ENCODE data around the gene ZBTB43. TPM values are rescaled to one million over a fixed set of nuclear protein-coding genes. Genes with fewer than 3 reads are reported as not detected.
"Not testable (repeated sequence)": the region's sequence is repeated elsewhere in the genome, so short reads cannot be mapped to it uniquely, and the experiment has no call there.

ZBTB43 gene
- total and polyA plus RNA-seq, 2 of the 4 experiments (the other 2 are of a cell fraction) = 4.5 to 15.1 TPM

DNA sequence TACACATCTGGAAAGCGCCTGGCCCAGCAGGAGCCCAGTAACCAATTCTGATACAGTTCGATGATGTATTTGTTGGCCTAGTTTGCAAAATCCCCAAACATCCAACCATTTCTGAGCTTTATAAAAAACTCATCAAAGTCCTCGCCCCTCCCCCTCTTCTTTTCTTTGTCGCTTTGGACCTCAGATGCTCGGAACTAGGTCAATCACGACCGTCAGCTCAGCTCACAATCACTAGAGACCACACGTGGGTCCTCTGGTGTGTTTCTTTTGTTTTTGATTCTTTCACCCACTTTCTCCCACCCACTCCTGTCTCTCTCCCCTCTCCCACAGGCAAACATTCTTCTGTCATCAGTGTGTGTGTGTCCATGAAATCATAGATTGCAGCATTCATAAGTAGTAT, 26.7 kb upstream of the ZBTB43 start:
- no peak overlapping the region for H3K4ac ChIP-seq (ENCODE audit: low read depth, low read length)
- no peak overlapping the region for H3K4me2 ChIP-seq (ENCODE audit: low read depth, low read length)
- no peak overlapping the region for H3K56ac ChIP-seq (ENCODE audit: extremely low read depth, insufficient read depth, low read length)
- H2BK15ac ChIP-seq (ENCODE audit: low read depth, low read length) = no peak overlapping the region
- H3K4me1 ChIP-seq (ENCODE audit: control insufficient read depth, insufficient read depth, low read length) = no peaks in the 10 kb centered on the region
- BruUV-seq (replicated peaks) = no TSS peak
- DNase-seq (no peak), ATAC-seq (ENCODE audit: low read depth) (no peak)
- no peak overlapping the region for H2AK5ac ChIP-seq (ENCODE audit: low read depth, low read length)
- no peak overlapping the region for H2BK120ac ChIP-seq (ENCODE audit: low read depth, low read length)
- H4K8ac ChIP-seq (ENCODE audit: low read depth in 2 of 2, low read length in 2 of 2) = no peak overlapping the region
- H3K9me3 ChIP-seq (ENCODE audit: control insufficient read depth, insufficient read depth, low read length) = no peaks in the 10 kb centered on the region
- H2BK5ac ChIP-seq (ENCODE audit: low read depth, low read length, poor library complexity, severe bottlenecking) = no peak overlapping the region
- H3K23ac ChIP-seq (ENCODE audit: low read depth, low read length) = no peak overlapping the region
- intact Hi-C loops (cut with micrococcal nuclease) = no loop called here
- no peaks in the 10 kb centered on the region for H3K9me1 ChIP-seq (ENCODE audit: insufficient read depth, low read length)
- no peak overlapping the region for H4K91ac ChIP-seq (ENCODE audit: insufficient read depth, low read depth, low read length)
- 71% methylated on average over 2 of the region's 8 CpGs; no CpG with 5 or more reads in 1 of the 2 experiments for WGBS, 2 experiments (ENCODE audit: extremely low coverage in 2 of 2, insufficient read length in 1 of 2)
- in situ Hi-C loops (cut with MboI; ENCODE audit: low sequenced_read_pairs) = no loop called here
- no peak overlapping the region for H2BK20ac ChIP-seq (ENCODE audit: low read depth, low read length)
- dilution Hi-C loops (cut with HindIII; ENCODE audit: low sequenced_read_pairs, unreplicated experiment) = no loop called here
- no peaks in the 10 kb centered on the region for H4K20me1 ChIP-seq (ENCODE audit: insufficient read depth, low read length)
- no peak overlapping the region for H2AK9ac ChIP-seq (replicated peaks; ENCODE audit: low read depth, low read length, poor library complexity)
- no peak overlapping the region for H2AFZ ChIP-seq (replicated peaks; ENCODE audit: low read length, poor library complexity)
- no peaks in the 10 kb centered on the region for H3K79me1 ChIP-seq (ENCODE audit: low read depth in 1 of 2, low read length in 2 of 2)
- CTCF ChIA-PET = no interaction called here
- no peak overlapping the region for H3K27ac ChIP-seq (ENCODE audit: insufficient read depth, low read length)
- no peak overlapping the region for H3K4me3 ChIP-seq (ENCODE audit: insufficient read depth, low read depth, low read length)
- no peaks in the 10 kb centered on the region for H3K36me3 ChIP-seq (ENCODE audit: control insufficient read depth, insufficient read depth, low read length)
- TF ChIP-seq MAFK (IDR thresholded peaks at IDR 0.05; ENCODE audit: low read depth, low read length) (no peak), MXI1 (IDR thresholded peaks at IDR 0.05; ENCODE audit: borderline replicate concordance, low read depth, low read length) (no peak), RCOR1 (IDR thresholded peaks at IDR 0.05; ENCODE audit: insufficient replicate concordance, low read length) (no peak), MAZ (IDR thresholded peaks at IDR 0.05; ENCODE audit: borderline replicate concordance, low read depth, low read length) (no peak), NFE2L2 (IDR thresholded peaks at IDR 0.05; ENCODE audit: low read depth, low read length) (no peak)
- TF ChIP-seq, protein P1, sequence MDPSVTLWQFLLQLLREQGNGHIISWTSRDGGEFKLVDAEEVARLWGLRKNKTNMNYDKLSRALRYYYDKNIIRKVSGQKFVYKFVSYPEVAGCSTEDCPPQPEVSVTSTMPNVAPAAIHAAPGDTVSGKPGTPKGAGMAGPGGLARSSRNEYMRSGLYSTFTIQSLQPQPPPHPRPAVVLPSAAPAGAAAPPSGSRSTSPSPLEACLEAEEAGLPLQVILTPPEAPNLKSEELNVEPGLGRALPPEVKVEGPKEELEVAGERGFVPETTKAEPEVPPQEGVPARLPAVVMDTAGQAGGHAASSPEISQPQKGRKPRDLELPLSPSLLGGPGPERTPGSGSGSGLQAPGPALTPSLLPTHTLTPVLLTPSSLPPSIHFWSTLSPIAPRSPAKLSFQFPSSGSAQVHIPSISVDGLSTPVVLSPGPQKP (IDR thresholded peaks at IDR 0.05; ENCODE audit: borderline replicate concordance, low read depth, low read length) = no peak
- TF ChIP-seq, protein P2, sequence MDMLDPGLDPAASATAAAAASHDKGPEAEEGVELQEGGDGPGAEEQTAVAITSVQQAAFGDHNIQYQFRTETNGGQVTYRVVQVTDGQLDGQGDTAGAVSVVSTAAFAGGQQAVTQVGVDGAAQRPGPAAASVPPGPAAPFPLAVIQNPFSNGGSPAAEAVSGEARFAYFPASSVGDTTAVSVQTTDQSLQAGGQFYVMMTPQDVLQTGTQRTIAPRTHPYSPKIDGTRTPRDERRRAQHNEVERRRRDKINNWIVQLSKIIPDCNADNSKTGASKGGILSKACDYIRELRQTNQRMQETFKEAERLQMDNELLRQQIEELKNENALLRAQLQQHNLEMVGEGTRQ (IDR thresholded peaks at IDR 0.05; ENCODE audit: low read depth, low read length) = no peak
- no peak overlapping the region for H3K14ac ChIP-seq (replicated peaks; ENCODE audit: low read depth, low read length)
- H4K5ac ChIP-seq (ENCODE audit: low read depth, low read length) = no peak overlapping the region
- no peak overlapping the region for H3K9ac ChIP-seq (ENCODE audit: low read depth, low read length)
- POLR2A ChIA-PET (ENCODE audit: unreplicated experiment) = no interaction called here
- no peak overlapping the region for H3K18ac ChIP-seq (ENCODE audit: low read depth, low read length)
- H3K27me3 ChIP-seq (ENCODE audit: control insufficient read depth, insufficient read depth, low read length) = peaks cover 40% of the 10 kb centered on the region

DNA sequence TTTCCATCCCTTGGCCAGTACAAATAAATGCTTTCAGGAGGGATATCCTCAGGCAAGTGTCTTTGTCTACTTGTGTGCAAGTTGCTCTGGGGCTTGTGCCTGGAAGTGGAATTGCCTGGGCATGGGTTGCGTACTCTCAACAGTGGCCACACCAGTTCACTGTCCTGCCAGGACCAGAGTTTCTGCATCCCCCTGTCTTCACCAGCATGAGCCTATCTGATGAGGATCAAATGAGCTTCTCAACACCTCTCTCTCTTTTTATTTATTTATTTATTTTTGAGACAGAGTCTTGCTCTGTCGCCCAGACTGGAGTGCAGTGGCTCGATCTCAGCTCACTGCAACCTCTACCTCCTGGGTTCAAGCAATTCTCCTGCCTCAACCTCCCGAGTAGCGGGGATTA, 26.1 kb upstream of the ZBTB43 start:
- intact Hi-C loops (cut with micrococcal nuclease); H4K91ac ChIP-seq (ENCODE audit: insufficient read depth, low read depth, low read length); H3K9me1 ChIP-seq (ENCODE audit: insufficient read depth, low read length); H3K36me3 ChIP-seq (ENCODE audit: control insufficient read depth, insufficient read depth, low read length); H3K27ac ChIP-seq (ENCODE audit: insufficient read depth, low read length); H2AK5ac ChIP-seq (ENCODE audit: low read depth, low read length); H2BK20ac ChIP-seq (ENCODE audit: low read depth, low read length); H3K4ac ChIP-seq (ENCODE audit: low read depth, low read length); BruUV-seq (replicated peaks); H3K4me1 ChIP-seq (ENCODE audit: control insufficient read depth, insufficient read depth, low read length); H2AFZ ChIP-seq (replicated peaks; ENCODE audit: low read length, poor library complexity); H2BK15ac ChIP-seq (ENCODE audit: low read depth, low read length); H3K18ac ChIP-seq (ENCODE audit: low read depth, low read length); H2BK120ac ChIP-seq (ENCODE audit: low read depth, low read length); DNase-seq; H2AK9ac ChIP-seq (replicated peaks; ENCODE audit: low read depth, low read length, poor library complexity); H3K9me3 ChIP-seq (ENCODE audit: control insufficient read depth, insufficient read depth, low read length); POLR2A ChIA-PET (ENCODE audit: unreplicated experiment); H3K23ac ChIP-seq (ENCODE audit: low read depth, low read length); dilution Hi-C loops (cut with HindIII; ENCODE audit: low sequenced_read_pairs, unreplicated experiment); H3K14ac ChIP-seq (replicated peaks; ENCODE audit: low read depth, low read length); H4K8ac ChIP-seq (ENCODE audit: low read depth in 2 of 2, low read length in 2 of 2); H4K5ac ChIP-seq (ENCODE audit: low read depth, low read length); H2BK5ac ChIP-seq (ENCODE audit: low read depth, low read length, poor library complexity, severe bottlenecking); H3K4me2 ChIP-seq (ENCODE audit: low read depth, low read length); CTCF ChIA-PET; H3K56ac ChIP-seq (ENCODE audit: extremely low read depth, insufficient read depth, low read length); H3K4me3 ChIP-seq (ENCODE audit: insufficient read depth, low read depth, low read length); in situ Hi-C loops (cut with MboI; ENCODE audit: low sequenced_read_pairs); H3K9ac ChIP-seq (ENCODE audit: low read depth, low read length); H4K20me1 ChIP-seq (ENCODE audit: insufficient read depth, low read length); H3K79me1 ChIP-seq (ENCODE audit: low read depth in 1 of 2, low read length in 2 of 2); ATAC-seq (ENCODE audit: low read depth): not testable (repeated sequence)
- WGBS, 2 experiments (ENCODE audit: extremely low coverage in 2 of 2, insufficient read length in 1 of 2) = no CpG with 5 or more reads among the region's 5 CpGs
- H3K27me3 ChIP-seq (ENCODE audit: control insufficient read depth, insufficient read depth, low read length) = peaks cover 39% of the 10 kb centered on the region

All from IMR-90 (cell line).